Measurements from ENCODE around the gene OR1F1.
"Not testable (repeated sequence)": the region's sequence is repeated elsewhere in the genome, so short reads cannot be mapped to it uniquely, and the experiment has no call there.

OR1F1 gene

DNA sequence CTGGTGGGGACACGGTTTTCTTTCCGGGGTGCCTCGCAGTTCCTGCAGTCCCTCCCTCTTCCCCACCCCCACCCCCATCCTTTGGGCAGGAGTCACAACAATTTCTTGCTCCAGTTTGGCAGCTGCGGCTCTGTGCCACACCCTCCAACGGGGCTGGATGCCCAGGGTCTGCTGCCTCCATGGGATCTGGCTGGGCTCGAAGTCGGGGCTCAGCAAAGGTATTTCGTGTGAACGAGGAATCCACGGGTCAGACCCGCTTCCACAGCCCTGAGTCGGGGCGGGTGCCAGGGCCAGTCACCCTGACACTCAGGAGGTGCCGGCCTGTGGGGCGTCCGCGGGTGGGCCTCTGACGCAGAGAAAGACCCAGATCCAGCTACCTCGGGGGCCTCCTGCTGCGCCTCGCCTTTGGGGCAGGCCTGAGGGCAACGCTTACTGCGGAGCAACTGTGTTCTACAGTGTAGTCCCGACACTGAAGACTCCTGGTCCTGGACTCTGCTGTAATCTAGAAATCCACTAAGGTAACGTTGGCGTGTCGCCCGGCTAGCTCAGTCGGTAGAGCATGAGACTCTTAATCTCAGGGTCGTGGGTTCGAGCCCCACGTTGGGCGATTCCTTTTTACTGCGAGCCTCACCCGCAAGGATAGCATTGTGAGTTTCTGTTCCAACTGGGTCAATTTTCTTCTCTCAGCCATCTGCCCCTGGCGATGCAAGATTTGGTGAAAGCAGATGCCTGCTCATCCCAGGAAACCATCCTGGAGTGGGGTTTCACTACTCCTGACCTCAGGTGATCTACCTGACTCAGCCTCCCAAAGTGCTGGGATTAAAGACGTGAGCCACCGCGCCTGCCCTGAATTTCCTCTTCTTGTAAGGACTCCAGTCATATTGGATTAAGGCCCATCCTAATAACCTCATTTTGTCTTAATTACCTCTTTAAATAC, 12.6 kb upstream of the OR1F1 start:
- DNase-seq, result no peak

DNA sequence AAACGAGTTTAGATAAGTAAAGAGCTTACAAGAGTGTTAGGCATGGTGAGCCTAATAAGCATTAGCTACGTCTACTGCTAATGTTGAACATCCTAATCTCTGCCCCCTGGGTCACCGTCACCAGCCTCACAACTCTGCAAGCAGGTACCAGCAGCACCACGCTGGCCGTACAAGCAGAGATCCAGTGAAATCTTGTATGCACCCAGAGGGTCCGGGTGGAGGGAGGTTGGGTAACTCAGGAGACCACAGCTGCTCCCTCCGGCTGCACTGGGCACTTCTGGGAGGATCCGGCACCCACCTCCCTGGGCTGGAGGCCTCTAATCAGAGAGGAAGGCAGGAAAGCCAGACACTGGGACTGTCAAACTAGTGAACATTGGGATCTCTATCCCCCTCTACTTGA, 8.4 kb upstream of the OR1F1 start:
- DNase-seq, result no peak

DNA sequence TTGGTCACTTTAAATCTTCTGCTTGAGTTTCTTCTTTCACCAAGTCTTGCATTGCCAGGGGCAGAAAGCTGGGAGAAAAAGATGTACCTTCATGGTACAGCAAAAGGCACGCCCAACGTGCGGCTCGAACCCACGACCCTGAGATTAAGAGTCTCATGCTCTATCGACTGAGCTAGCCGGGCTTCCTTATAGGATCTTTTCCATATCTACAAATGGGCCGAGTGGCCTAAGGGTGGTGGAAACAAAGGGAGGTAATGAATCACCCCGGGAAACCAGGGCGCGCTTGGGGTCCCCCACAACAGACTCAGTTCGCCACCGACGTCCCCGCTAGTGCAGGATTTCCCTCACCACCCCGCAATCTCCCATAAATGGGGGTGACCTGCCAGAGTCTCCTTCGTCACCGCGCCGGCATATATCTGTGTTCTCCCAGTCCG, 7.5 kb upstream of the OR1F1 start:
- no peak for DNase-seq

DNA sequence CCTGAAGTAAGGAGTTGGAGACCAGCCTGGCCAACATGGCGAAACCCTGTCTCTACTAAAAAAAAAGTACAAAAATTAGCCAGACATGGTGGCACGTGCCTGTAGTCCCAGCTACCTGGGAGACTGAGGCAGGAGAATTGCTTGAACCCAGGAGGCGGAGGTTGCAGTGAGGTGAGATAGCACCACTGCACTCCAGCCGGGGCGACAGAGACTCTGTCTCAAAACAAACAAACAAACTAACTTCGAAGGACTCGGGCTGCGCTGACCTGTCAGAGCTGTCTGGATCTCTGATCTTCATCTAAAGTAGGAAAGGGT, 5.8 kb upstream of the OR1F1 start:
- DNase-seq, result not testable (repeated sequence)

DNA sequence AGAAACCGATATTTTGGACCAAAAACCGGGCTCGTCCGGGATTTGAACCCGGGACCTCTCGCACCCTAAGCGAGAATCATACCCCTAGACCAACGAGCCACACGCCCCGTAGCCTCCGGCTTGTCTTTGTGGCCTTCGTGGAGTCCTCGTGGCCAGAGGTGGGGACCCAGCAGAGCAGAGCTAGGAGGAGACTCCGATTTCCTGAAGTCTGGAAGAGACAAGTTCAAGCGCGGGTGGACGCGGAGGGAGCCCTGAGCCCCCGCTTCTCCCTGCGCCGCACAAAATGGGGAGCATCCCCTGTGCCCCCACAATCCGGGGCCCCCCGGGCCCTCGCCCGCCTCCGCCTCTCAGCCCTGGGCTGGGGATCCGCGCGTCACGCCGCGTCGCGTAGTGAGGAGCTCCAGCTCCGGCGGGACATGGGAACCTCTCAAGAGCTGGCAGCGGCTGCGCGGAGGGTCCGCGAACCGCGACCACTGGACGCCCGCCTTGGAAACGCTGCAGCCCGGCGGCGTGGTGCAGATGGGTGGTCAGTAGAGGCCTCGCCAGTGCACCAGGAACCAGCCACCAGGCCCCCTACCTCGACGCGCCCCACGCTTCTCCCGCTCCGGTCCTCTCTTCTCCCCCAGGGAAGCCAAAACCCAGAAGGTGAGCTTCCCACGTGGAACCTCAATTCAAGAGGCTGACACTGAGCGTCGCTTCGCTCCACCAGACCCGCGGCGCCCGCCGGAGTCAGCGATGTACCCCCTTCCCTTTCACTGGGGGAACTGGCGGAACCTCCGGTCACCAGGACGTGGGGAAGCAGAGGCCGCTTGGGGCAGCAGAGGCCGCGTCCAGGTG, 5.2 kb upstream of the OR1F1 start:
- DNase-seq, result no peak

DNA sequence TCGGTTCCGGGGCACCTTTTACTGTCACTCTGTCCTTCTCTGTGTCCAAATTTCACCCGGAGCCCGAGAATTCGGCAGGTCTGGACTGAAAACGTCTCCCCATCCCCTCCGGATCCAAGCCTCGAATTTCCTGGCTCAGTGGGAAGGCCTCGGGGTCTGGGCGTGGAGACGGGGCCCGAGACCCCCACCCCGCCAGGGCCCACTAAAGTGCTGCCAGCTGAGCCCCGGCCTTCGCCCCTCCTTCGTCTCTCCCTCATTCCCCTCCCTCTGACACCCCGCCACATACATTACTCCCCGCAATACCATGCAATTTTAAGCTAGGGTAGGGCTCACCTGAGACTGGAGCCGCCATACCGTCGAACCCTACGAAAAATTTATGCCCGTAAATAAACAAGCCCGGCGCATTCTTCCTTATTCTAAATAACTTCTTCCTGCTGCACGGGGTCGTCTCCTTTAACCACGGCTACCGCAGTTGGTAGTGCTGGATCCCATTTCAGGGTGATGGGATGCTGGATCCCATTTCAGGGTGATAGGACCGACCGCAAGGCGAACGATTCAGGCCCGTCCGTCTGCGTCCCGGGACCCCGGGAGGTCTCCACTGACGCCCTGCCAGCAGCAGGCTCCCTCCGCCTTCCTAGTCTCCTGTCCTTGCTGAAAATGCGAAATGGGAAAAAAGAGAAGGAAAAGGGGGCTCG, 4.4 kb upstream of the OR1F1 start:
- DNase-seq, result no peak

DNA sequence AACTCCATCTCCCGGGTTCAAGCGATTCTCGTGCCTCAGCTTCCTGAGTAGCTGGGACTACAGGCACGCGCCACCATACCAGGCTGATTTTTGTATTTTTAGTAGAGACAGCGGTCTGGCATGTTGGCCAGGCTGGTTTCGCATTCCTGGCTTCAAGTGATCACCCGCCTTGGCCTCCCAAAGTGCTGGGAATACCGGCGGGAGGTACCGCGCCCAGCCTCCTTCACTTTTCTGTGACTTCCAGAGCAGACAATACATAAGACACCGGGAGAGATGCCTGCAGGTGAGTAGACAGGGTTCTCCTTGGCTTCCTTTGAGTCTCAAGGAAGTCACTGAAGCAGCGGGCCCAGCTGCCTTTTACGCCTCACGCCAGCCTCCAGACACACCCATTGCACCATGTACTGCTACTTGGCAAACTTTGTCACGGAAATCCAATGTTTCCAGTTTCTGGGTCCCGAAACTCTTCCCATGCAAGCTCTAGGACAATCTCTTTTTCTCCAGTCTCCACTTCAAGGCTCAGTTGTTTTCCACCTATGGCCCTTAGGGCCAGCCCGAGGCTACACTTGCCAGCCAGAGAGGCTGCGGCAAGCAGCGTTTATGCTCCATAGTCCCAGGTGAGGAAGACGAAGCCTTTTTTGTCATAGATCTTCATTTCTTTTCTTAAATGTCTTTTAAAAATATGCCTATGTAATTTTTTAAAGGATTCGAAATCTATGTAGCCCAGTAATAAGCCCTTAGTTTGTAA, 886 bp upstream of the OR1F1 start:
- no peak for DNase-seq

DNA sequence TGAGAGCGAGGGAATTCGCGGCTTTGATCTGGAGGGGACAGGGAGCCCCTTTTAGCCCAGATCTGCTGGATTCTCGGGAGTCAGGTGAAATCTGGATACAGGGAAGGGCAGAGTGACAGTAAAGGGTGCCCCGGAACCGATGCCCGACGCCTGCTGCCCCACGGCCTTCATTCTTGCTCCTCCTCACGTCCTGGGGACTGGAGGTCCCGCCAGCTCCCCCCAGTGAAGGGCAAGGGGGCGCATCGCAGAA, 596 bp downstream of the OR1F1 start:
- DNase-seq, result no peak

DNA sequence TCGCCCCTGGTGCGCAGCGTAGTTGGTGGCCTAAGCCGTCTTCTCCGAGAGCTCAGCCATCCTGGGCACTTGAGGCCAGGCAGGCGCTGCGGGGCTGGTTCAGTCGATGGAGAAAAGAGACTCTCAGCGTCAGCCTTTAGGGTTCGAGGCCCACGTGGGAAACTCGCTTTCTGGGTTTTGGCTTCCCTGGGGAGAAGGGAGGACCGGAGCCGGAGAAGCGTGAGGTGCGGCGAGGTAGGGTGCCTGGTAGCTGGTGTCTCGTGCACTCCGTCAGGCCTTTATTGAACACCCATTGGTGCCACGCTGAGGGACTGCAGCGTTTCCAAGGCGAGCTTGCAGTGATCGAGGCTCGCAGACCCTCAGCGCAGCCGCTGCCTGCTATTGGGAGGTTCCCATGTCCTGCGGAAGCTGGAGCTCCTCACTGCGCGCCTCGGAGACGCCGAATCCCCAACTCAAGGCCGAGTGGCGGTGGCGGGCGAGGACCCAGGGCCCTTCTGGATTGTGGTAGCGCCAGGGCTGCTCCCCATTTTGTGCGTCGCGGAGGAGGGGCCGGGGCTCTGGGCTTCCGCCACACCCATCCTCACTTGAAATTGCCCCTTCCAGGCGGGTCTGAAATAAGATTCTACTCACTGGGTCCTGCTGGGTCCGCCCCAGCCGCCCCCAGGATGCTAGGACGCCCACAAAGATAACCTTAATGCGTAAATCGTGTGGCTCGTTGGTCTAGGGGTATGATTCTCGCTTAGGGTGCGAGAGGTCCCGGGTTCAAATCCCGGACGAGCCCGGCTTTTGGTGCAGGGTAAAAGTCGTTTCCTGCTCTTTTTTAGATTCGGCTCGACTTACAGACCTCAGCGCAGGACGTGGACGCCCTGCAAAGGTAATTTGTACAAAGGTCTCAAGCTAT, 1.2 kb downstream of the OR1F1 start:
- DNase-seq, result no peak

DNA sequence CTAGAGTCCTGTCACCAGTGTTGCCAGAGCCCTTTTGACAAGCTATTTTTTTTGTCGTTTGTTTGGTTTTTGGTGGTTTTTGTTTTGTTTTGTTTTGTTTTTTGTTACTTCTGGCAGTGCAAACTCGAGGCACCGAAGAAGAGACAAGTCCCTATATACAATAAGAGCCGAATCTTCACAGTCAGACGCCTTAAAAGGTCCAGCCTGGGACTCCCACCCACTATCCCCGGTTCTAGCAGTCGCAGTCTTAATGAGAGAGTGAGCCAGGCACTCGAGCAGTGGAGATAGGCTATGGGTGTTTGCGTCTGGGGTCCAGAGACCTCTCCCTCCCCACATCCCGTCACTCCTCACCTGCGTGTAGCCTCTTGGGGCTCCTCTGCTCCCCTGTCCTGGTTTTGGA, 1.9 kb downstream of the OR1F1 start:
- no peak for DNase-seq

DNA sequence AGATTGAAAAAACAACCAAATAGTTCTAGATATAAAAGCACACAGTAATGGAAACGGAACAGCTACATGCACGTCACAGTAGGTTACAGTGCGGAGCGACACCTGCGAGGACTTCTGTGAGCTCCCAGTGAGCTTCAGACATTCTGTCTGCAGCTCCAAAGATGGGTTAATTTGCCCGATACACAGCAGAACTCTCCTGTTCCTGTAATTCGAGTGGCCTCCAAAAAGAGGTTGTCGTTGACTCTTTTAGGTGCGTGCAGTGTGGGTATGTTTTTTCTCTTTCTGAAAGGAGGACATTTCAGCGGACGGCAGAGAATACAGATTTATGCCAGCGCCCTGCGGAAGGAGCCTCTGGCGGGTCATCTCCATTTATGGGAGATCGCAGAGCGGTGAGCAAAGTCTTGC, 2.9 kb downstream of the OR1F1 start:
- DNase-seq, result no peak

DNA sequence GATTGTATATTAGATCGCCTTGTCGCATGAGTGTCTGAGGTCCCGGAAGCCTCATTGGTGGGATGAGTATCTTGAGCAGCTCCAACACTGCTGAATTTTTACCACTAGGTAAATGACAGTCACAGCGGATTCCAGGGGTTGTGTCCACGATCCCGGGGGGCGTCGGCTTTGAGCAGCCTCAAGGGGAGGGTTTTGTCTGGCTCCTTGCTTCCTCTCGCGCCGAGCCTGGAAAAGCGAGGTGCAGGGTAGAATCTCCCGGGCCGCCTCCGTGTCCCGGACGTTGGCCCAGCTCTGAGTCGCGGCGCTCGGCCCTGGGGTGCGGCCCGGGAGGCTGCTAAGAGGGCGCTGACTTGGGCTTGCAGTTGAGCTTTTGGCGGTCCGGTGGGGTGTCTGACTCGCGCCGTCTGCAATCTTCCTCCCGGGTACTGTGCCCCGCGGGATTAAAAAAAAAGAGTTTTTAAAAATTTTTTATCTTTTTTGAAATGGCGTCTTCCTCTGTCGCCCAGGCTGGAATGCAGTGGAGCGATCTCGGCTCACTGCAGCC, 4.5 kb downstream of the OR1F1 start:
- DNase-seq, result no peak

DNA sequence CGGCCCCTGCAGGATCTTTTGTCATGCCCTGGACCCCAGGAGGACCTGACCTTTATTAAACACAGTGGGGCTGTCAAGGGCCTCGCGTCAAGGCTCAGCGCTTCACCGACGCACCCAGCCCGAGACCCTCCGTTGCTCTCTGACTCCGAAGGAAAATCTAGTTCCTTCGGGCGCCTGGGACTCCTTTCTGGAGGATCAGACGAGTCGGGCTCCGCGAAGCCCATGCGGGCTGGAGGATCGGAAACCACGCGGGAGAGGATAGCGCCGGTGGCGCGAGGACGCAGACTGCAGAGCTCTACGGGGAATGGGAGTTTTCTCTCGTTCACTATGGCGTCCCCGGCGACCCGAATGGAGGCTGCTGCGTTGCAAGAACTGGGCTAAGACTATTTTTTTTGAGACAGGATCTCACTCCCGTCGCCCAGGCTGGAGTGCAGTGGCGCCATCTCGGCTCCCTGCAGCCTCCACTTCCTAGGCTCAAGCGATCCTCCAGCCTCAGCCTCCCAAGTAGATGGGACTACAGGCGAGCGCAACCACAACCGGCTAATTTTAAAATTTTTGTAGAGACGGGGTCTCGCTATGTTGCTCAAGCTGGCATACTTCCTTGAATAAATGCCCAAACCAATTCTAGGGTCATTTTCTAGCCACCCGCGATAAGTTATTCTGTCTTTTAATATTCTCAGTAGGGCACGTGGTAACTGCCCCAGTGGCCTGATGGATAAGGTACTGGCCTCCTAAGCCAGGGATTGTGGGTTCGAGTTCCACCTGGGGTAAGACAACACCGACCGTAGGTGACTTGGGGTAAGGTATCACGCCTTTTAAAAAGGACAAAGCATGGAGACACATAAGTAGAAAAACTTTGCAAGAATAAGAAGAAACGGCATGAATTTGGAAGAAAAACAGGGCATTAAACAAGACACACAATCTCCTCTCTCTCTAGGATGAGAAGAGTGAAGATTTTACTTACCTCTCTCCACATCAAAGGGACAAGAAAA, 5.5 kb downstream of the OR1F1 start:
- no peak for DNase-seq

DNA sequence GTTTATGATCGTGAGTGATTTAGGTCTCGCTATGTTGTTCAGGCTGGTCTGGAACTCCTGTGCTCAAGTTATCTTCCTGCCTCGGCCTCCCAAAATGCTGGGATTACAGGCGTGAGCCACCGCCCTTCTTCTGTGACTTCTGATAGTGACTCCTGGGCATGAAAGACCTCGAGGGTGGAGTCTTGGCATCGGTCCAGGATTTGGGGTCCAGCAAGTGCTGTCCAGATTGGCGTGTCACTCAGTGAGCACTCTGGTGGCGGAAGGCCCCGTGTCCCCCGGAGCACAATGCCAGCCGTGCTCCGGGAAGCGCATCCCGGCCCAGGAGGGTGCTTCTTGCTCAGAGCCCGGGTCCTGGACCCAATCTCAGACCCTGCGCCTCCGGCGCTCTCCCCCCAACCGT, 6.8 kb downstream of the OR1F1 start:
- no peak for DNase-seq

DNA sequence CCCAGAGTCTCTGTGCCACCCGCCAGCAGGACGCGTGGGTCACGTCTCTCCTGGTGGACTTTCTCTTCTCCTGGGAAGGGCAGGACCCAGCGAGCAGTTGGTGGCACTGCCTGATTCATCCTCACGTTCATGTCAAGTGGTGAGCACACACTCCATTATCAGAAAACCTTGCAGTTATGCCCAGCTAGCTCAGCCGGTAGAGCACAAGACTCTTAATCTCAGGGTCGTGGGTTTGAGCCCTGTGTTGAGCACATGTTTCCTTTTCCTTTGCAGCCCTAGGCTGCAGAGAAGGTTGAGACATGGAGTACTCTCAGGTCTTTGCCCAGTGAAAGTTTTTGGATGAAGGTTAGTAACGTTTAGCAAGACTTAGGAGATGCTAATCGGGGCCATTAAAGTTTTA, 8.0 kb downstream of the OR1F1 start:
- DNase-seq, result no peak

DNA sequence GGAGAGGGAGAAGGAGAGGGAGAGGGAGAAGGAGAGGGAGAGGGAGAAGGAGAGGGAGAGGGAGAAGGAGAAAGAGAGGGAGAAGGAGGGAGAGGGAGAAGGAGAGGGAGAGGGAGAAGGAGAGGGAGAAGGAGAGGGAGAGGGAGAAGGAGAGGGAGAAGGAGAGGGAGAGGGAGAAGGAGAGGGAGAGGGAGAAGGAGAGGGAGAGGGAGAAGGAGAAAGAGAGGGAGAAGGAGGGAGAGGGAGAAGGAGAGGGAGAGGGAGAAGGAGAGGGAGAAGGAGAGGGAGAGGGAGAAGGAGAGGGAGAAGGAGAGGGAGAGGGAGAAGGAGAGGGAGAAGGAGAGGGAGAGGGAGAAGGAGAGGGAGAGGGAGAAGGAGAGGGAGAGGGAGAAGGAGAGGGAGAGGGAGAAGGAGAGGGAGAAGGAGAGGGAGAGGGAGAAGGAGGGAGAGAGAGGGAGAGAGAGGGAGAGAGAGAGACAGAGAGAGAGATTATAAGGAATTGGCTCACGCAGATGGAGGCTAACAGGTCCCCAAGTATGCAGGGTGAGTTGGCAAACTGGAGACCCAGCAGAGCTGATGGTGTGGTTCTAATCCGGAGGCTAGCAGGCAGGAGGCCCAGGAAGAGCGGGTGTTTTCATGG, 9.8 kb downstream of the OR1F1 start:
- DNase-seq, result not testable (repeated sequence)

DNA sequence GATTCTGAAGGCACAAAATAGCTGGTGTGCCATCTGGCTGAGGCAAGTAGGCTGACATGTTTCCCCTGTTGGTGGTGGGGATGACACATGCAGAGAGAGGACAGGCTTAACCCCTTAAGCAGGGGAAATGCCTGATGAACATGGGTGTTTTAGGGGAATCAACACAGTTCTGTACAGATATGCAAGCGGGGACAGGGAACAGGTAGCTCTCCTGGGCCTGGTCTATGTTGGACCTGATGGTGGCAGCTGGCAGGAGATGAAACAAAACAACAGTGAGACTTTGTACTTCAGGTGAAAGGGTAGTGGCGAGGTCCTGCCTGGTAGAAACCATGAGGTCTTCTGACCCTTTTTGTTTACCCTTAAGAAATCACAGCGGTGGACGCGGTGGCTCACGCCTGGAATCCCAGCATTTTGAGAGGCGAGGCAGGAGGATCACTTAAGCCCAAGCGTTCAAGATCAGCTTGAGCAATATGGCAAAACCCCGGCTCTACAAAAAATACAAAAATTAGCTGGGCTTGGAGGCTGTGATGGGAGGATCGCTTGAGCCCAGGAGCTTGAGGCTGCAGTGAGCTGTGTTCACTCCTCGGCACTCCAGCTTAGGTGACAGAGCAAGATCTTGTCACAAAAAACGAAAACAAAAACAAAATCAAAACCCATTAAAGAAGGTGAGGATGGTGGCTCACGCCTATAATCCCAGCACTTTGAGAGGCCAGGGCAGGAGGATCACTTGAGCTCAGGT, 10.5 kb downstream of the OR1F1 start:
- no peak for DNase-seq

DNA sequence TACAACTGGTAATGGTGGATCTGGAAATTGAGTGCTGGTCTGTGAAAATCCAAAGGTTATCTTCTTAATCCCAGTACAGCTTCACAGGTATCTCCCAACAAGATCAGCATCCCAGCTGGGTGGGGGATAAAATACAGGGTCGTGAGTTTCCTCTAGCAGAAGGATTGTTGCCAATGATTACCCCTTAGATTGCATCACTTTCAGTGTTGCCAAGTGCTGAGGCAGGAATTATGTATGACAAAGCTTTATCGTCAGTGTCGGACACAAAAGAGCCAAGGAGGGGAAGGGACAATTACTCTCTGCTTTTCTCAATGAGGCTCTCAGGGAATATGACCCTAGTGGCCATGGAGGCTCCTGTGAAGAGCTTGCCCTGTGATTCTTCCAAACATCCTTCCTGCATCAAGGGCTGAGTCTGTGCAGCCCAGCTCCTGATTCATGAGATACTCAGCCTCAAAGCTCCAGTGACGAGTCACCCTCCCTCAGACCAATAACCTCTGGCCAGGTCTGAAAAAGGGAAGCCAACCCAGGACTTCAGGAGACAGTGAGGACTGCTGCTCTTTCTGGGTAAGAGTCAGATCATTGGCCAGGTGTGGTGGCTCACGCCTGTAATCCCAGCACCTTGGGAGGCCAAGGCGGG, 15.0 kb downstream of the OR1F1 start:
- DNase-seq, result no peak

DNA sequence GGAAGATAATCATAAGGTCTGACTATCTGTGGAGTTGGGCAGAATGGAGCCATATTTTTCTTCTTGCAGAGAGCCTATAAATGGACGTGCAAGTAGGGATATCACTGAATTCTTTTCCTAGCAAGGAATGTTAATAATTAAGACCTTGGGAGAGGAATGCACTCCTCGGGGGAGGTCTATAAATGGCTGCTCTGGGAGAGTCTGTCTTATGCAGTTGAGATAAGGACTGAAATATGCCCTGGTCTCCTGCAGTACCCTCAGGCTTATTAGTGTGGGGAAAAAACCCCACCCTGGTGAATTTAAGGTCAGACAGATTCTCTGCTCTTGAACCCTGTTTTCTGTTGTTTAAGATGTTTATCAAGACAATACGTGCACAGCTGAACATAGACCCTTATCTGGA, 17.9 kb downstream of the OR1F1 start:
- DNase-seq, result not testable (repeated sequence)
